HCT116 (cell line): Measurements from ENCODE around the gene TMEM30A. TPM values are rescaled to one million over a fixed set of nuclear protein-coding genes. Genes with fewer than 3 reads are reported as not detected.

Experiments
- ATAC-seq: fragments of 200-7000 bp; cut with Tn5 transposase; 2 replicates; pipeline ENCODE4 v1.9.1; 2020; ENCODE audit warnings: mild to moderate bottlenecking, moderate library complexity
- BruUV-seq: library from RNA; stranded (reverse); fragments of 400-500 nt; replicated peaks from 2 replicates; lab custom pipeline; 2021; lab: Mats Ljungman, UMichigan
- CTCF ChIA-PET: fragments of 300-600 bp; sonication (Branson Sonifier 250); formaldehyde crosslinking; loops from one replicate; lab custom pipeline; 2021; ENCODE audit warnings: antibody characterized with exemption; lab: Charles Lee
- POLR2A ChIA-PET: fragments of 300-600, 350-600 bp; sonication (Branson Sonifier 250); formaldehyde crosslinking; loops from one replicate; lab custom pipeline; 2021; ENCODE audit warnings: antibody characterized with exemption; lab: Charles Lee
- RAD21 ChIA-PET, 2 experiments: fragments of 300-600 bp; sonication (Branson Sonifier 250); formaldehyde crosslinking; loops; one replicate each; lab custom pipeline; 2023; ENCODE audit warnings: low total read pairs in 2 of 2; ENCODE audit not compliant: uncharacterized antibody in 2 of 2, unreplicated experiment in 2 of 2, low non-redundant PET in 1 of 2; lab: Charles Lee
- DNase-seq: peaks from one replicate; pipeline ENCODE4 v3.0.0-alpha.2; 2010; ENCODE audit warnings: low read depth, low spot score
- H2AFZ ChIP-seq: fragments of 200-600 bp; shearing (Covaris generic), sonication (generic); 2 replicates; pipeline ENCODE4 v1.6.1; 2017; ENCODE audit warnings: low read depth, mixed run types, mixed read lengths, antibody characterized with exemption, low read length; ENCODE audit not compliant: poor library complexity, severe bottlenecking
- H3K27ac ChIP-seq: 2 replicates; pipeline ENCODE4 v1.5.1; 2012; ENCODE audit warnings: low read depth, low read length
- H3K27me3 ChIP-seq: fragments of 200-600 bp; sonication (generic); 2 replicates; pipeline ENCODE4 v1.6.1; 2016; ENCODE audit warnings: mixed run types, low read length, mixed read lengths; ENCODE audit not compliant: insufficient read depth
- H3K36me3 ChIP-seq, 2 experiments: fragments of 200-500 bp in 1 of 2; fragments of 200-600 bp in 1 of 2; sonication (Bioruptor generic) in 1 of 2; sonication (generic) in 1 of 2; 2 replicates each; pipeline versions ENCODE4 v1.5.1 to v1.6.1; 2014 to 2016; ENCODE audit warnings: low read length in 2 of 2, inconsistent platforms in 1 of 2, mixed read lengths in 1 of 2, mixed run types in 1 of 2; ENCODE audit not compliant: insufficient read depth in 2 of 2, control insufficient read depth in 1 of 2
- H3K4me1 ChIP-seq, 2 experiments: fragments of 200-600 bp in 1 of 2; sonication (generic) in 1 of 2; 2 replicates each; pipeline versions ENCODE4 v1.5.1 to v1.6.1; 2012 to 2017; ENCODE audit warnings: low read length in 2 of 2, inconsistent platforms in 1 of 2, mild to moderate bottlenecking in 1 of 2, mixed read lengths in 1 of 2, mixed run types in 1 of 2, moderate library complexity in 1 of 2; ENCODE audit not compliant: insufficient read depth in 2 of 2, control insufficient read depth in 1 of 2
- H3K4me2 ChIP-seq: fragments of 200-600 bp; sonication (generic); 2 replicates; pipeline ENCODE4 v1.6.1; 2017; ENCODE audit warnings: mixed run types, low read length, mixed read lengths
- H3K4me3 ChIP-seq, 2 experiments: fragments of 200-600 bp in 1 of 2; sonication (generic) in 1 of 2; replicated peaks in 1 of 2; 2 replicates each; pipeline ENCODE4 v1.5.1; 2011 to 2016; ENCODE audit warnings: low read length in 2 of 2, control low read depth in 1 of 2, low read depth in 1 of 2, mild to moderate bottlenecking in 1 of 2, mixed read lengths in 1 of 2, mixed run types in 1 of 2
- H3K79me2 ChIP-seq: fragments of 200-600 bp; sonication (generic); 2 replicates; pipeline ENCODE4 v1.6.1; 2017; ENCODE audit warnings: mild to moderate bottlenecking, mixed run types, low read length, moderate library complexity, mixed read lengths; ENCODE audit not compliant: insufficient read depth
- H3K9ac ChIP-seq: fragments of 200-600 bp; sonication (generic); 2 replicates; pipeline ENCODE4 v1.6.1; 2016; ENCODE audit warnings: low read length, mixed read lengths
- H3K9me2 ChIP-seq: fragments of 200-600 bp; sonication (generic), shearing (Covaris generic); 2 replicates; pipeline ENCODE4 v1.6.1; 2017; ENCODE audit warnings: mixed run types, mild to moderate bottlenecking, moderate library complexity; ENCODE audit not compliant: insufficient read depth
- H3K9me3 ChIP-seq, 2 experiments: fragments of 200-500 bp in 1 of 2; fragments of 200-600 bp in 1 of 2; sonication (Bioruptor generic) in 1 of 2; sonication (generic) in 1 of 2; 2 replicates each; pipeline ENCODE4 v1.6.1; 2014 to 2017; ENCODE audit warnings: low read length in 2 of 2, mixed read lengths in 2 of 2, inconsistent platforms in 1 of 2, low read depth in 1 of 2, mild to moderate bottlenecking in 1 of 2, mixed run types in 1 of 2, moderate library complexity in 1 of 2; ENCODE audit not compliant: control insufficient read depth in 1 of 2, insufficient read depth in 1 of 2
- H4K20me1 ChIP-seq: fragments of 200-600 bp; sonication (generic), shearing (Covaris generic); 2 replicates; pipeline ENCODE4 v1.6.1; 2017; ENCODE audit warnings: mixed run types, mild to moderate bottlenecking, moderate library complexity; ENCODE audit not compliant: insufficient read depth
- ATF3 ChIP-seq: IDR thresholded peaks from 2 replicates; pipeline ENCODE4 v1.6.1; 2012
- CBX3 ChIP-seq: IDR thresholded peaks from 2 replicates; pipeline ENCODE4 v1.6.1; 2012; ENCODE audit warnings: low read depth
- CEBPB ChIP-seq: IDR thresholded peaks from 2 replicates; pipeline ENCODE4 v1.6.1; 2012; ENCODE audit warnings: low read depth
- CTCF ChIP-seq, 3 experiments: fragments of 200-600 bp in 1 of 3; sonication (generic) in 1 of 3; IDR thresholded peaks in 2 of 3; conservative IDR thresholded peaks in 1 of 3; 2 replicates each; pipeline ENCODE4 v1.5.1; 2012 to 2017; ENCODE audit warnings: low read depth in 2 of 3, low read length in 2 of 3, antibody characterized with exemption in 1 of 3, borderline replicate concordance in 1 of 3, control low read depth in 1 of 3, mild to moderate bottlenecking in 1 of 3, mixed read lengths in 1 of 3, mixed run types in 1 of 3, moderate library complexity in 1 of 3; ENCODE audit not compliant: insufficient read depth in 1 of 3
- EGR1 ChIP-seq: IDR thresholded peaks from 2 replicates; pipeline ENCODE4 v1.6.1; 2012; ENCODE audit warnings: low read depth
- ELF1 ChIP-seq: IDR thresholded peaks from 2 replicates; pipeline ENCODE4 v1.6.1; 2012; ENCODE audit warnings: low read depth, borderline replicate concordance
- EZH2 ChIP-seq: fragments of 200-600 bp; sonication (generic); IDR thresholded peaks from 2 replicates; pipeline ENCODE4 v1.6.1; 2017; ENCODE audit warnings: antibody characterized with exemption, mixed run types
- EZH2phosphoT487 ChIP-seq: fragments of 200-600 bp; IDR thresholded peaks from 2 replicates; pipeline ENCODE4 v1.6.1; 2018; ENCODE audit warnings: antibody characterized with exemption, borderline replicate concordance
- FOSL1 ChIP-seq: IDR thresholded peaks from 2 replicates; pipeline ENCODE4 v1.6.1; 2012; ENCODE audit warnings: low read depth
- JUND ChIP-seq: IDR thresholded peaks from 2 replicates; pipeline ENCODE4 v1.6.1; 2012
- MAX ChIP-seq: IDR thresholded peaks from 2 replicates; pipeline ENCODE4 v1.6.1; 2012
- POLR2A ChIP-seq: IDR thresholded peaks from 2 replicates; pipeline ENCODE4 v1.7.0; 2011; ENCODE audit warnings: borderline replicate concordance; ENCODE audit not compliant: insufficient read depth, insufficient read length; ENCODE audit errors: extremely low read depth
- POLR2AphosphoS5 ChIP-seq: IDR thresholded peaks from 2 replicates; pipeline ENCODE4 v1.6.1; 2011; ENCODE audit warnings: mild to moderate bottlenecking, low read depth, low read length, moderate library complexity
- RAD21 ChIP-seq: IDR thresholded peaks from 2 replicates; pipeline ENCODE4 v1.6.1; 2012; ENCODE audit warnings: low read depth, mild to moderate bottlenecking
- REST ChIP-seq: IDR thresholded peaks from 2 replicates; pipeline ENCODE4 v1.6.1; 2012; ENCODE audit warnings: low read depth
- SIN3A ChIP-seq: IDR thresholded peaks from 2 replicates; pipeline ENCODE4 v1.6.1; 2012; ENCODE audit warnings: low read depth
- SP1 ChIP-seq: IDR thresholded peaks from 2 replicates; pipeline ENCODE4 v1.6.1; 2012; ENCODE audit warnings: low read depth
- SRF ChIP-seq: IDR thresholded peaks from 2 replicates; pipeline ENCODE4 v1.6.1; 2012; ENCODE audit warnings: low read depth
- TCF7L2 ChIP-seq: IDR thresholded peaks from 2 replicates; pipeline ENCODE4 v1.7.0; 2011; ENCODE audit warnings: borderline replicate concordance, inconsistent platforms; ENCODE audit not compliant: insufficient read depth, insufficient read length; ENCODE audit errors: extremely low read depth
- YY1 ChIP-seq: IDR thresholded peaks from 2 replicates; pipeline ENCODE4 v1.6.1; 2011; ENCODE audit warnings: low read length, low read depth, moderate library complexity, mild to moderate bottlenecking; ENCODE audit not compliant: insufficient replicate concordance; ENCODE audit errors: extremely low read depth
- ZFX ChIP-seq: fragments of 450-650 bp; IDR thresholded peaks from 2 replicates; pipeline ENCODE4 v1.6.1; 2017
- ZNF274 ChIP-seq: fragments of 200-500 bp; sonication (Bioruptor generic); IDR thresholded peaks from 2 replicates; pipeline ENCODE4 v1.6.1; 2014; ENCODE audit warnings: mild to moderate bottlenecking, low read depth, low read length, inconsistent platforms
- intact Hi-C: fragments of 100-400 bp; cut with micrococcal nuclease; formaldehyde crosslinking; loops from 2 replicates; pipeline ENCODE4 v1.10.0; 2022
- total RNA-seq: library from RNA; stranded (reverse); gene quantifications from one replicate; pipeline ENCODE4 v1.2.1, GENCODE V29; 2021; ENCODE audit not compliant: unreplicated experiment

TMEM30A gene
- total RNA-seq, 1 experiment from 2014 or later = 73.4 TPM

- Histone ChIP-seq H3K9me2 (no peaks in the 10 kb centered on the region), H3K4me3 (peak overlapping the region; percentile 72 to 80), H3K9ac (peak overlapping the region; percentile 81), H3K4me2 (peak overlapping the region; percentile 87), H3K36me3 (no peaks in the 10 kb centered on the region), H3K27ac (peak overlapping the region; percentile 71), H3K27me3 (no peaks in the 10 kb centered on the region), H3K4me1 (peaks cover 18 to 47% of the 10 kb centered on the region in 2 experiments), H2AFZ (peak overlapping the region; percentile 52), H3K9me3 (no peaks in the 10 kb centered on the region), H3K79me2 (peaks cover 52% of the 10 kb centered on the region), H4K20me1 (no peaks in the 10 kb centered on the region)
- ChIA-PET CTCF (interaction anchor here (0.8 to 3.9 kb wide), 12 partner anchors 240 to 1466 kb away, joined by 3 to 25 read pairs (median 5); no protein-coding TSS in a partner anchor), POLR2A (no interaction called here), RAD21 (interaction anchor here (0.7 to 1.5 kb wide), 4 partner anchors 98 to 772 kb away, joined by 3 to 5 read pairs (median 4); no protein-coding TSS in a partner anchor)
- BruUV-seq = TSS peak; percentile 45
- ATAC-seq (peak; percentile 33), DNase-seq (no peak)
- intact Hi-C loops = loop anchor here (1.0 to 10.0 kb wide), 11 partner anchors 266 to 1528 kb away; no protein-coding TSS in a partner anchor
- TF ChIP-seq FOSL1 = no peak
- TF ChIP-seq JUND = no peak
- no peak for TF ChIP-seq CBX3
- no peak for TF ChIP-seq RAD21
- TF ChIP-seq MAX = peak; percentile 31
- no peak for TF ChIP-seq CTCF (IDR thresholded peaks at IDR 0.05 in 2 of 3, conservative IDR thresholded peaks at IDR 0.05 in 1 of 3; ENCODE audit: borderline replicate concordance in 1 of 3, insufficient read depth in 1 of 3, low read depth in 2 of 3, low read length in 2 of 3)
- peak; percentile 28; the same call in 1 of the 2 replicates for TF ChIP-seq SIN3A
- TF ChIP-seq CEBPB = no peak
- TF ChIP-seq POLR2AphosphoS5 = no peak
- no peak for TF ChIP-seq POLR2A
- TF ChIP-seq ZNF274 = no peak
- no peak for TF ChIP-seq EZH2
- 0 out of 2 replicates have a peak, but pooled peaks have one; percentile 13 for TF ChIP-seq ZFX
- no peak for TF ChIP-seq ELF1
- peak; percentile 7 for TF ChIP-seq TCF7L2
- peak; percentile 9 for TF ChIP-seq YY1
- TF ChIP-seq EZH2phosphoT487 = no peak
- no peak for TF ChIP-seq SP1
- TF ChIP-seq EGR1 = no peak
- no peak for TF ChIP-seq ATF3
- TF ChIP-seq SRF = no peak
- TF ChIP-seq REST = no peak
Observed at GRCh38 chr6:75204959-75205775, 79.4 kb downstream of the TMEM30A start.
